WTC11 (cell line): ENCODE results near the gene SLIT3. TPM values are rescaled to one million over a fixed set of nuclear protein-coding genes. Genes with fewer than 3 reads are reported as not detected.

Experiments
- ATAC-seq: fragments of 200-7000 bp; cut with Tn5 transposase; 2 replicates; pipeline ENCODE4 v1.10.0; 2021; ENCODE audit warnings: mild to moderate bottlenecking, moderate library complexity
- CTCF ChIA-PET: fragments of 300-600 bp; sonication (Branson Sonifier 250); formaldehyde crosslinking; loops from one replicate; lab custom pipeline; 2021; ENCODE audit warnings: antibody characterized with exemption; lab: Charles Lee
- POLR2A ChIA-PET: fragments of 350-600 bp; sonication (Branson Sonifier 250); formaldehyde crosslinking; loops from one replicate; lab custom pipeline; 2021; ENCODE audit warnings: antibody characterized with exemption; lab: Charles Lee
- DNase-seq: peaks from one replicate; pipeline ENCODE4 v3.0.0; 2021; ENCODE audit warnings: low spot score
- H3K27ac Mint-ChIP-seq: 2 replicates; pipeline ENCODE4 v1.8.0; 2021; ENCODE audit warnings: mixed read lengths
- H3K27me3 Mint-ChIP-seq: 2 replicates; pipeline ENCODE4 v1.8.0; 2021; ENCODE audit warnings: low read depth, mild to moderate bottlenecking, moderate library complexity, mixed read lengths
- H3K36me3 Mint-ChIP-seq: 2 replicates; pipeline ENCODE4 v1.8.0; 2021; ENCODE audit warnings: mixed read lengths
- H3K4me1 Mint-ChIP-seq: 2 replicates; pipeline ENCODE4 v1.8.0; 2022; ENCODE audit warnings: mixed read lengths
- H3K4me3 Mint-ChIP-seq: 2 replicates; pipeline ENCODE4 v1.8.0; 2021; ENCODE audit warnings: mild to moderate bottlenecking, moderate library complexity, mixed read lengths
- H3K9me3 Mint-ChIP-seq: 2 replicates; pipeline ENCODE4 v1.8.0; 2021; ENCODE audit warnings: mixed read lengths
- AFF4 ChIP-seq: sonication (generic); formaldehyde crosslinking; IDR thresholded peaks from 2 replicates; pipeline ENCODE4 v1.8.1; 2023; ENCODE audit warnings: mild to moderate bottlenecking, missing genetic modification reagents, borderline replicate concordance
- ATF3 ChIP-seq: sonication (generic); formaldehyde crosslinking; conservative IDR thresholded peaks from 2 replicates; pipeline ENCODE4 v1.8.1; 2022; ENCODE audit warnings: mild to moderate bottlenecking, missing genetic modification reagents
- CDX4 ChIP-seq: fragments of 250-450 bp; sonication (Bioruptor Pico); IDR thresholded peaks from 2 replicates; pipeline ENCODE4 v1.9.0; 2021; ENCODE audit warnings: moderate library complexity, mild to moderate bottlenecking, inconsistent platforms, borderline replicate concordance
- ELF4 ChIP-seq: sonication (generic); formaldehyde crosslinking; IDR thresholded peaks from 2 replicates; pipeline ENCODE4 v1.8.1; 2022; ENCODE audit warnings: low read depth, mild to moderate bottlenecking, moderate library complexity, missing genetic modification reagents
- ESRRA ChIP-seq: sonication (generic); formaldehyde crosslinking; IDR thresholded peaks from 2 replicates; pipeline ENCODE4 v1.8.1; 2022; ENCODE audit warnings: mild to moderate bottlenecking, missing genetic modification reagents, borderline replicate concordance
- FOXP1 ChIP-seq: sonication (generic); formaldehyde crosslinking; IDR thresholded peaks from 2 replicates; pipeline ENCODE4 v1.8.0; 2022; ENCODE audit warnings: missing genetic modification reagents, mild to moderate bottlenecking, moderate library complexity, borderline replicate concordance
- GRHL2 ChIP-seq: fragments of 250-450 bp; sonication (Bioruptor Pico); IDR thresholded peaks from 2 replicates; pipeline ENCODE4 v1.8.0; 2022; ENCODE audit warnings: mild to moderate bottlenecking, moderate library complexity; ENCODE audit not compliant: insufficient replicate concordance, severe bottlenecking
- NFATC4 ChIP-seq: fragments of 250-450 bp; sonication (Bioruptor Pico); IDR thresholded peaks from 2 replicates; pipeline ENCODE4 v1.9.0; 2021; ENCODE audit warnings: mild to moderate bottlenecking
- NR1H2 ChIP-seq: sonication (generic); formaldehyde crosslinking; IDR thresholded peaks from 2 replicates; pipeline ENCODE4 v1.9.0; 2021; ENCODE audit warnings: mild to moderate bottlenecking, moderate library complexity, missing genetic modification reagents
- OVOL2 ChIP-seq: fragments of 250-450 bp; sonication (Bioruptor Pico); IDR thresholded peaks from 2 replicates; pipeline ENCODE4 v1.9.0; 2021; ENCODE audit warnings: mild to moderate bottlenecking, borderline replicate concordance
- PRDM15 ChIP-seq: sonication (generic); formaldehyde crosslinking; IDR thresholded peaks from 2 replicates; pipeline ENCODE4 v1.8.0; 2022; ENCODE audit warnings: missing genetic modification reagents
- SMAD4 ChIP-seq: sonication (generic); formaldehyde crosslinking; IDR thresholded peaks from 2 replicates; pipeline ENCODE4 v1.8.0; 2022; ENCODE audit warnings: mild to moderate bottlenecking, missing genetic modification reagents
- ZBTB43 ChIP-seq: sonication (generic); formaldehyde crosslinking; IDR thresholded peaks from 2 replicates; pipeline ENCODE4 v1.8.1; 2023; ENCODE audit warnings: mild to moderate bottlenecking, missing genetic modification reagents
- ZNF121 ChIP-seq: sonication (generic); formaldehyde crosslinking; IDR thresholded peaks from 2 replicates; pipeline ENCODE4 v1.8.0; 2023; ENCODE audit warnings: missing genetic modification reagents
- ZNF219 ChIP-seq: sonication (generic); formaldehyde crosslinking; IDR thresholded peaks from 2 replicates; pipeline ENCODE4 v1.8.0; 2023; ENCODE audit warnings: missing genetic modification reagents, mild to moderate bottlenecking, borderline replicate concordance
- ZNF281 ChIP-seq: sonication (generic); formaldehyde crosslinking; IDR thresholded peaks from 2 replicates; pipeline ENCODE4 v1.8.0; 2023; ENCODE audit warnings: mild to moderate bottlenecking, missing genetic modification reagents
- ZNF416 ChIP-seq: fragments of 250-450 bp; sonication (Bioruptor Pico); IDR thresholded peaks from 2 replicates; pipeline ENCODE4 v1.9.0; 2021; ENCODE audit warnings: mild to moderate bottlenecking, inconsistent platforms
- ZNF512 ChIP-seq: sonication (generic); formaldehyde crosslinking; IDR thresholded peaks from 2 replicates; pipeline ENCODE4 v1.8.1; 2022; ENCODE audit warnings: missing genetic modification reagents, borderline replicate concordance
- total RNA-seq: library from RNA; stranded (reverse); gene quantifications from 3 replicates; pipeline ENCODE4 v1.2.3, GENCODE V29; 2021

The SLIT3 gene
- total RNA-seq, 1 experiment from 2014 or later: 1.9 TPM

GRCh38 chr5:168663276-168664004 is 637.5 kb downstream of the SLIT3 start (continued):
- no peak for TF ChIP-seq PRDM15 (CRISPR knock-in tag)
- TF ChIP-seq FOXP1 (CRISPR knock-in tag): no peak
- TF ChIP-seq NFATC4: no peak

- TF ChIP-seq AFF4 (no peak), ZNF281 (CRISPR knock-in tag) (no peak), OVOL2 (CRISPR knock-in tag) (no peak), GRHL2 (CRISPR knock-in tag) (no peak), ZNF416 (CRISPR knock-in tag) (no peak), CDX4 (no peak), ATF3 (CRISPR knock-in tag) (no peak), SMAD4 (CRISPR knock-in tag) (no peak), NR1H2 (CRISPR knock-in tag) (no peak), ESRRA (no peak), ELF4 (CRISPR knock-in tag) (no peak), ZNF512 (CRISPR knock-in tag) (no peak), ZNF219 (CRISPR knock-in tag) (no peak), ZBTB43 (no peak), ZNF121 (no peak)
- Mint-ChIP-seq H3K9me3 (no peaks in the 10 kb centered on the region), H3K4me3 (no peak overlapping the region), H3K4me1 (peaks cover 10% of the 10 kb centered on the region), H3K36me3 (no peaks in the 10 kb centered on the region), H3K27ac (no peak overlapping the region), H3K27me3 (no peaks in the 10 kb centered on the region)
- CTCF ChIA-PET: interaction anchor here (1.9 kb wide), 1 partner anchor 9 kb away, joined by 9 read pairs; no protein-coding TSS in a partner anchor
- ATAC-seq (no peak), DNase-seq (no peak)
- POLR2A ChIA-PET: no interaction called here
Measured at GRCh38 chr5:168661593-168662485, 639.1 kb downstream of the SLIT3 start.
